SU-DHL-6 (cell line): Measurements from ENCODE around the gene RLN3.

Source experiments
- EZH2phosphoT487 ChIP-seq: fragments of 200-600 bp; sonication (generic), shearing (Covaris generic); conservative IDR thresholded peaks from 2 replicates; pipeline ENCODE4 v1.6.1; 2018; ENCODE audit warnings: mild to moderate bottlenecking, antibody characterized with exemption, low read length, moderate library complexity, mixed read lengths
- TF ChIP-seq, protein P1 (sequence below): fragments of 200-600 bp; sonication (generic); IDR thresholded peaks from one replicate; pipeline ENCODE4 v1.5.1; 2017; ENCODE audit warnings: antibody characterized with exemption, mild to moderate bottlenecking, low read length, moderate library complexity; ENCODE audit not compliant: insufficient read depth, poor library complexity, severe bottlenecking

GRCh38 chr19:14073925-14074838 lies 46.2 kb downstream of the RLN3 start:
- TF ChIP-seq, protein P1, sequence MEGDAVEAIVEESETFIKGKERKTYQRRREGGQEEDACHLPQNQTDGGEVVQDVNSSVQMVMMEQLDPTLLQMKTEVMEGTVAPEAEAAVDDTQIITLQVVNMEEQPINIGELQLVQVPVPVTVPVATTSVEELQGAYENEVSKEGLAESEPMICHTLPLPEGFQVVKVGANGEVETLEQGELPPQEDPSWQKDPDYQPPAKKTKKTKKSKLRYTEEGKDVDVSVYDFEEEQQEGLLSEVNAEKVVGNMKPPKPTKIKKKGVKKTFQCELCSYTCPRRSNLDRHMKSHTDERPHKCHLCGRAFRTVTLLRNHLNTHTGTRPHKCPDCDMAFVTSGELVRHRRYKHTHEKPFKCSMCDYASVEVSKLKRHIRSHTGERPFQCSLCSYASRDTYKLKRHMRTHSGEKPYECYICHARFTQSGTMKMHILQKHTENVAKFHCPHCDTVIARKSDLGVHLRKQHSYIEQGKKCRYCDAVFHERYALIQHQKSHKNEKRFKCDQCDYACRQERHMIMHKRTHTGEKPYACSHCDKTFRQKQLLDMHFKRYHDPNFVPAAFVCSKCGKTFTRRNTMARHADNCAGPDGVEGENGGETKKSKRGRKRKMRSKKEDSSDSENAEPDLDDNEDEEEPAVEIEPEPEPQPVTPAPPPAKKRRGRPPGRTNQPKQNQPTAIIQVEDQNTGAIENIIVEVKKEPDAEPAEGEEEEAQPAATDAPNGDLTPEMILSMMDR, result no peak
- no peak for TF ChIP-seq EZH2phosphoT487
